Calu3 (cell line): Measurements from ENCODE around the gene LSG1. TPM values are rescaled to one million over a fixed set of nuclear protein-coding genes. Genes with fewer than 3 reads are reported as not detected.
"Not testable (repeated sequence)": the region's sequence is repeated elsewhere in the genome, so short reads cannot be mapped to it uniquely, and the experiment has no call there.

Source experiments
- BruUV-seq: library from RNA; stranded (reverse); fragments of 400-500 nt; replicated peaks from 2 replicates; lab custom pipeline; 2021; lab: Mats Ljungman, UMichigan
- CTCF ChIA-PET: fragments of 300-600 bp; sonication (Branson Sonifier 250); formaldehyde crosslinking; loops from one replicate; lab custom pipeline; 2022; ENCODE audit warnings: antibody characterized with exemption; lab: Charles Lee
- DNase-seq: peaks from one replicate; pipeline ENCODE4 v3.0.0; 2022
- H3K27ac Mint-ChIP-seq: one replicate; pipeline ENCODE4 v1.8.0; 2022; ENCODE audit warnings: mixed read lengths; ENCODE audit not compliant: unreplicated experiment
- H3K27me3 Mint-ChIP-seq: one replicate; pipeline ENCODE4 v1.8.0; 2022; ENCODE audit warnings: mixed read lengths; ENCODE audit not compliant: unreplicated experiment
- H3K36me3 Mint-ChIP-seq: one replicate; pipeline ENCODE4 v1.8.0; 2022; ENCODE audit warnings: mild to moderate bottlenecking, moderate library complexity, mixed read lengths; ENCODE audit not compliant: insufficient read depth, unreplicated experiment
- H3K4me1 Mint-ChIP-seq: one replicate; pipeline ENCODE4 v1.8.0; 2022; ENCODE audit warnings: mild to moderate bottlenecking, low read depth, mixed read lengths; ENCODE audit not compliant: unreplicated experiment
- H3K4me3 Mint-ChIP-seq: one replicate; pipeline ENCODE4 v1.8.0; 2022; ENCODE audit warnings: mild to moderate bottlenecking, low read depth, moderate library complexity, mixed read lengths; ENCODE audit not compliant: unreplicated experiment
- H3K9me3 Mint-ChIP-seq: one replicate; pipeline ENCODE4 v1.8.0; 2022; ENCODE audit warnings: low read depth, mixed read lengths; ENCODE audit not compliant: unreplicated experiment
- CTCF ChIP-seq: fragments of 200-600 bp; IDR thresholded peaks from one replicate; pipeline ENCODE4 v1.8.0; 2022; ENCODE audit warnings: antibody characterized with exemption; ENCODE audit not compliant: unreplicated experiment
- intact Hi-C: fragments of 100-400 bp; cut with micrococcal nuclease; formaldehyde crosslinking; loops from one replicate; pipeline ENCODE4 v1.10.0; 2022; ENCODE audit not compliant: unreplicated experiment
- total RNA-seq: library from RNA; stranded (reverse); gene quantifications from 2 replicates; pipeline ENCODE4 v1.2.3, GENCODE V29; 2022

Gene LSG1
- total RNA-seq, 1 experiment from 2014 or later, result 86.3 TPM

- Mint-ChIP-seq H3K36me3 (peaks cover 8% of the 10 kb centered on the region), H3K27me3 (no peaks in the 10 kb centered on the region), H3K4me3 (no peak overlapping the region), H3K9me3 (no peaks in the 10 kb centered on the region), H3K27ac (no peak overlapping the region), H3K4me1 (no peaks in the 10 kb centered on the region)
- no TSS peak for BruUV-seq
- CTCF ChIA-PET, result interaction anchor here (0.6 to 0.7 kb wide), 2 partner anchors 30 to 41 kb away, joined by 3 read pairs; no protein-coding TSS in a partner anchor
- TF ChIP-seq CTCF, result peak; percentile 14
- intact Hi-C loops, result no loop called here
- no peak for DNase-seq
These were observed 64.2 kb downstream of the LSG1 start for GRCh38 chr3:194607592-194608389.

- Mint-ChIP-seq H3K27me3 (no peaks in the 10 kb centered on the region), H3K27ac (no peak overlapping the region), H3K36me3 (peaks cover 16% of the 10 kb centered on the region), H3K9me3 (no peaks in the 10 kb centered on the region), H3K4me3 (no peak overlapping the region), H3K4me1 (no peaks in the 10 kb centered on the region)
- TF ChIP-seq CTCF, result no peak
- DNase-seq, result no peak
- BruUV-seq, result no TSS peak
- intact Hi-C loops, result no loop called here
- CTCF ChIA-PET, result no interaction called here
These were observed 65.0 kb downstream of the LSG1 start for GRCh38 chr3:194606941-194607340.

GRCh38 chr3:194606163-194606562 lies 65.8 kb downstream of the LSG1 start:
- H3K27me3 Mint-ChIP-seq, result no peaks in the 10 kb centered on the region
- BruUV-seq, result no TSS peak
- H3K4me1 Mint-ChIP-seq, result no peaks in the 10 kb centered on the region
- peaks cover 20% of the 10 kb centered on the region for H3K36me3 Mint-ChIP-seq
- TF ChIP-seq CTCF, result no peak
- H3K9me3 Mint-ChIP-seq, result no peaks in the 10 kb centered on the region
- no peak for DNase-seq
- no peak overlapping the region for H3K4me3 Mint-ChIP-seq
- intact Hi-C loops, result no loop called here
- no peak overlapping the region for H3K27ac Mint-ChIP-seq
- CTCF ChIA-PET, result no interaction called here

DNA sequence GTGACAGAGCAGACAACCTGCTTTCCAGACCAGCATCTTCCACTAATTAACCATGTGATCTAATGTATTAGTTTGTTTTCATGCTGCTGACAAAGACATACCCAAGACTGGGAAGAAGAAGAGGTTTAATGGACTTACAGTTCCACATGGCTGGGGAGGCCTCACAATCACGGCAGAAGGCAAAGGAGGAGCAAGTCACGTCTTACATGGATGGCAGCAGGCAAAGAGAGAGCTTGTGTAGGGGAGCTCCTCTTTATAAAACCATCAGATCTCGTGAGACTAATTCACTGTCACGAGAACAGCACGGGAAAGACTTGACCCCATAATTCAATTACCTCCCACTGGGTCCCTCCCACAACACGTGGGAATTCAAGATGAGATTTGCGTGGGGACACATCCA lies 66.7 kb downstream of the LSG1 start:
- CTCF ChIA-PET, result interaction anchor here (0.9 to 1.1 kb wide), 3 partner anchors 12 to 341 kb away, joined by 3 to 4 read pairs (median 3); no protein-coding TSS in a partner anchor
- H3K27ac Mint-ChIP-seq, intact Hi-C loops, H3K9me3 Mint-ChIP-seq, DNase-seq, H3K4me1 Mint-ChIP-seq, BruUV-seq, H3K27me3 Mint-ChIP-seq, H3K4me3 Mint-ChIP-seq: not testable (repeated sequence)
- peaks cover 20% of the 10 kb centered on the region for H3K36me3 Mint-ChIP-seq

GRCh38 chr3:194604837-194605236 lies 67.2 kb downstream of the LSG1 start:
- no TSS peak for BruUV-seq
- H3K9me3 Mint-ChIP-seq, result no peaks in the 10 kb centered on the region
- intact Hi-C loops, result no loop called here
- peak; percentile 57 for TF ChIP-seq CTCF
- H3K27ac Mint-ChIP-seq, result no peak overlapping the region
- no peak overlapping the region for H3K4me3 Mint-ChIP-seq
- DNase-seq, result no peak
- H3K4me1 Mint-ChIP-seq, result no peaks in the 10 kb centered on the region
- no peaks in the 10 kb centered on the region for H3K27me3 Mint-ChIP-seq
- CTCF ChIA-PET, result interaction anchor here (0.9 to 1.2 kb wide), 4 partner anchors 11 to 342 kb away, joined by 3 to 4 read pairs (median 3); no protein-coding TSS in a partner anchor
- peaks cover 20% of the 10 kb centered on the region for H3K36me3 Mint-ChIP-seq
